ENCODE measurements around the gene SELENOO. TPM values are rescaled to one million over a fixed set of nuclear protein-coding genes. Genes with fewer than 3 reads are reported as not detected.

SELENOO gene
- total RNA-seq, 1 donor, result 15.5 TPM

DNA sequence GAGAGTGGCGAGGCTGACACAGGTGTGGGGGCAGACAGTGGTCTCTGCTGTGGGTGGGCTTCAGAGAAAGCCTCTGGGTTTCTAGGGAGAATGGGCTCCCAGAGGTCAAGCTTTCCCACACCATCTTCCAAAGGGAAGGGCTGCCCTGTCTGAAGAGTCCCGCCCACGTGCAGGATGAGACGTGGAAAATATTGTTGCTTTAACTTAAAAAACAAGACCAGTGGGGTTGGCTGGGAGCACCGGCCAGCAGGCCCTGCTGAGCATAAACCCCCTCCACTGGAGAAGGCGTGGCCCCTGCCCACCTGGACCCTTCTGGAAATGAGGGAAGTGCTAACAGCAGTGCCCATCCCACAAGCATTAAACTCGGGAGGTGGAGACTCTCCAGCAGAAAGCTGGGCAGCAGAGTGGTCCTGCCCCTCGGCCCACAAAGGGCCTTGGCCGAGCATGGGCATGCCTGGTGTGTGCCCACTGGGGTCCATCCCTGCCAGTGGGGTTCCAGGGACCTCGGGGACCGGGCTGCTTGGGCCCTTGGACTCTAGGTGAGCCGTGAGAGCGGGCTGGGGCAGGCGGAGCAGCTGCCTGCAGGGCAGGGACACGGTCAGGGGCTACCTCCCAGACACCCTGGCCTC is 15.4 kb downstream of the SELENOO start:
- no peak for DNase-seq (ENCODE audit: low read depth)
- TF ChIP-seq, protein P1, sequence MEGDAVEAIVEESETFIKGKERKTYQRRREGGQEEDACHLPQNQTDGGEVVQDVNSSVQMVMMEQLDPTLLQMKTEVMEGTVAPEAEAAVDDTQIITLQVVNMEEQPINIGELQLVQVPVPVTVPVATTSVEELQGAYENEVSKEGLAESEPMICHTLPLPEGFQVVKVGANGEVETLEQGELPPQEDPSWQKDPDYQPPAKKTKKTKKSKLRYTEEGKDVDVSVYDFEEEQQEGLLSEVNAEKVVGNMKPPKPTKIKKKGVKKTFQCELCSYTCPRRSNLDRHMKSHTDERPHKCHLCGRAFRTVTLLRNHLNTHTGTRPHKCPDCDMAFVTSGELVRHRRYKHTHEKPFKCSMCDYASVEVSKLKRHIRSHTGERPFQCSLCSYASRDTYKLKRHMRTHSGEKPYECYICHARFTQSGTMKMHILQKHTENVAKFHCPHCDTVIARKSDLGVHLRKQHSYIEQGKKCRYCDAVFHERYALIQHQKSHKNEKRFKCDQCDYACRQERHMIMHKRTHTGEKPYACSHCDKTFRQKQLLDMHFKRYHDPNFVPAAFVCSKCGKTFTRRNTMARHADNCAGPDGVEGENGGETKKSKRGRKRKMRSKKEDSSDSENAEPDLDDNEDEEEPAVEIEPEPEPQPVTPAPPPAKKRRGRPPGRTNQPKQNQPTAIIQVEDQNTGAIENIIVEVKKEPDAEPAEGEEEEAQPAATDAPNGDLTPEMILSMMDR (IDR thresholded peaks at IDR 0.05; ENCODE audit: insufficient read depth, low read length), result no peak
- H3K4me3 ChIP-seq (ENCODE audit: low read depth, low read length), result no peak overlapping the region

DNA sequence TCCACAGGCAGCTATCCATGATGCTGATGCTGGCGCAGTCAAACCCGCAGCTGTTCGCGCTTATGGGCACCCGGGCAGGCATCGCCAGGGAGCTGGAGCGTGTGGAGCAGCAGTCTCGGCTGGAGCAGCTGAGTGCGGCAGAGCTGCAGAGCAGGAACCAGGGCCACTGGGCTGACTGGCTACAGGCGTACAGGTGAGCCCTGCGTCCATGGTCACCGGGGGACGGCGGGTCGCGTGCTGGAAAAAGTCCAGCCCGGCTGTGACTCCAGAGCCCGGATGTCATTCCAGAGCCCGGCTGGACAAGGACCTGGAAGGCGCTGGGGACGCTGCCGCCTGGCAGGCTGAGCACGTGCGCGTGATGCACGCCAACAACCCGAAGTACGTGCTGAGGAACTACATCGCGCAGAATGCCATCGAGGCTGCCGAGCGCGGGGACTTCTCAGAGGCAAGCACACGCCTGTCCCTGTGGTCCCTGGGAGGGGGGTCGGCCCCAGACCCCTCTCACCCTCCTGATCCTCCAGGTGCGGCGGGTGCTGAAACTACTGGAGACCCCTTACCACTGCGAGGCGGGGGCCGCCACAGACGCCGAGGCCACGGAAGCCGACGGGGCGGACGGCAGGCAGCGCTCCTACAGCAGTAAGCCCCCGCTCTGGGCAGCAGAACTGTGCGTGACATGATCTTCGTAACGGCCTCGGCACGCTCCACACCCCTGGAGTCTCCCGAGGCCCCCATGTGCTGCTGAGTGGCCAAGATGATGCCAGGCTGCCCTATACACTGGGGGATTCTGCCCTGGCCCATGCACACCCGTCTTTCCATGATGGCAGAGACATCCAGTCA is 16.1 kb downstream of the SELENOO start:
- TF ChIP-seq, protein P1 (IDR thresholded peaks at IDR 0.05; ENCODE audit: insufficient read depth, low read length), result no peak
- no peak overlapping the region for H3K4me3 ChIP-seq (ENCODE audit: low read depth, low read length)
- no peak for DNase-seq (ENCODE audit: low read depth)

DNA sequence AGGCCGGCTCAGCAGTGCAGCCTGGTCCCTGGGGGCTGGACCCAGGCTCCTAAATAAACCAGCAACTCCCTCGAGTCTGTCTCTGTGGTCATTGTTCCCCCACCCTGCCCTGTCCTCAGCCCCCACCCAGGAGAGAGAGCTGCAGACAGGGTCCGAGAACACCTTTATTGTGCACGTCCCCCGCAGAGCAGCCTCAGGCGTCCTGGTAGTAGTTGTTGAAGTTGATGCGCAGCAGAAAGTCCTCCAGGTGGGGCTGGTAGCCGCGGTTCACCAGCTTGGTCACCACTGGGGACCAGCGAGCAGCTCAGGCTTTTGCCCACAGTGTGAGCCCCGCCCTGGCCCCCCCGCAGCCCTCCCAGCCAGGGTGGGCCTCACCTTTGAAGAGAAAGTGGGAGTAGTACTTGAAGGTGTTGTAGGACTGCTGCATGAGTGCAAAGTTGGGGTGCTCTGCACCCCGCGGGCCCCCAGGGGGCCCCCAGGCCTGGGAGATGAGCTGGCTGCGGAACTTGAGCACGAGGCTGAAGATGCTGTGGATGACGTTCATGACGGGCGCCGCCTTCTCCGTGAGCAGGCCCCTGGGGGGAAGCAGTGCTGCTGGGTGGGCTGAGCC is 16.8 kb downstream of the SELENOO start:
- TF ChIP-seq, protein P1 (IDR thresholded peaks at IDR 0.05; ENCODE audit: insufficient read depth, low read length), result no peak
- H3K4me3 ChIP-seq (ENCODE audit: low read depth, low read length), result no peak overlapping the region
- DNase-seq (ENCODE audit: low read depth), result no peak

DNA sequence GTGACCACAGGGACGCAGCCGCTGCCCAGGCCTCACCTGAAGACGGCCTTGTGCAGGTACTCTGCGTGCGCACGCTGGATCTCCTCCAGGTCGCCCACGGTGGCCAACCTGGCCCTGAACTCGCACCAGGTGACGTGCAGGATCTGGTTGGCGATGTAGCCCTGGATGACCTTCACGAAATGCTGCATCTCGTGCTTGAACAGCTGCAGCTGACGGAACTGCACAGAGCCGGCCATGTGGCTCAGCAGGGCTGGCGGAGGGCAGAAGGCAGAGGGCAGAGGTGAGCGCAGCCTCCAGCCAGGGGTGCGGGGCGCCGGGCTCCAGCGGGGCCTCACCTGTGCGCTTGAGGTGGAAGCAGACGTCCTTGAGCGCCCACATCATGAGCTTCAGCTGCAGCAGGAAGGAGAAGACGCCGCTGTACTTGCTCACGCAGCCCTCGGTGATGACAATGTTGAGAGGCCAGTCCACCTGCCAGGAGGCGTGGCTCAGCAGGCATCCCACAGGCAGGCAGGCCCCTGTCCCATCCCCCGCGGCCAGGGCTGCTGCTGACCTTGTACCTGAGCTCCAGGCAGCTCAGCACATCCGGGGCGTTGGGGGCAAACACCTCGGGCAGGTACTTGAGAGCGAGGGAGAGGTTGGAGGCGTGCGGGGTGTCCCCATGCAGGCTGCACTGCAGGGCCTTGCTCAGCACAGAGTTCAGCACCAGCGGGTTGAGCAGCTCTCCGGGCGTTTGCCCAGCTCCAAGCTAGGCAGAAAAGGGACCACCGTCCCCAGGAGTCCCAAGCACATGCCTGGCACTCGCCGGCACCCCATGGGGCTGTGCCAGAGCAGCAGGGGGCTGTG is 17.6 kb downstream of the SELENOO start:
- no peak for DNase-seq (ENCODE audit: low read depth)
- TF ChIP-seq, protein P1 (IDR thresholded peaks at IDR 0.05; ENCODE audit: insufficient read depth, low read length), result no peak
- H3K4me3 ChIP-seq (ENCODE audit: low read depth, low read length), result no peak overlapping the region

DNA sequence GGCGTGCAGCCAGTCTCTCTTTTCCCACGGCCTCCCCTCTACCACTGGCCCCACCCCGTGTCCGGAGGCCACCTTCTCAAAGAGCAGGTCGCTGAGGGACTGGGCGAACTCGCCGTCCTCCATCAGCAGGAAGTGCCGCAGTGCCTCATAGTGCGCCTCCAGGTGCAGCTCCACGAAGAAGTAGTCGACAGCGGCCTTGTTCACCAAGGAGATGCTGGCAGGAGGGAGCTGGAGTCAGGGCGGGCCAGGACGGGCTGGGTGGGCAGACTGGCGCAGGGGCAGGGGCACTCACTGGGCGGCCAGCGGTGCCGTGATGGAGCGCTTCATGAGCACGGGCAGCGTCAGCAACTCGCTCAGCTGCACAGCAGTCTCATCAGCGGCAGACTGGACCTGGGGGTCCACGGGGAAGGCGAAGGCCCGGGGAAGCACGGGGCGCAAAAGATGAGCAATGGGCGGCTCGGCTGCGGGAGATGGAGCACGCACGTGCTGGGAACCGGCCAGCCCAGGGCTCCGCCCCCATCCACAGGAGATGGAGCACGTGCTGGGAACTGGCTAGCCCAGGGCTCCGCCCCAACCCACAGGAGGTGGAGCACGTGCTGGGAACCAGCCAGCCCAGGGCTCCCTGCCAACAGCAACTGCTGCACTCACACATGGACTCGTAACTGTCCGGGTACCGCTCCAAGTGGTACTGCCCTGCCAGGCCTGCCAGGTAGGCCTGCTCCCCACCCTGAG is 18.4 kb downstream of the SELENOO start:
- no peak overlapping the region for H3K4me3 ChIP-seq (ENCODE audit: low read depth, low read length)
- TF ChIP-seq, protein P1 (IDR thresholded peaks at IDR 0.05; ENCODE audit: insufficient read depth, low read length), result no peak
- peak; percentile 61 for DNase-seq (ENCODE audit: low read depth)

Measured in fibroblast of the aortic adventitia (primary cell).